GM18505 (cell line): Measurements from ENCODE around the gene C16orf87.

Experiments used
- ATAC-seq: cut with Tn5 transposase; IDR thresholded peaks from one replicate; pipeline ENCODE4 v1.9.1; 2021; ENCODE audit not compliant: unreplicated experiment
- POLR2A ChIP-seq: IDR thresholded peaks from 4 replicates; pipeline ENCODE4 v1.6.1; 2011; ENCODE audit warnings: borderline replicate concordance; ENCODE audit not compliant: insufficient read depth, insufficient read length; ENCODE audit errors: extremely low read depth

Gene C16orf87

DNA sequence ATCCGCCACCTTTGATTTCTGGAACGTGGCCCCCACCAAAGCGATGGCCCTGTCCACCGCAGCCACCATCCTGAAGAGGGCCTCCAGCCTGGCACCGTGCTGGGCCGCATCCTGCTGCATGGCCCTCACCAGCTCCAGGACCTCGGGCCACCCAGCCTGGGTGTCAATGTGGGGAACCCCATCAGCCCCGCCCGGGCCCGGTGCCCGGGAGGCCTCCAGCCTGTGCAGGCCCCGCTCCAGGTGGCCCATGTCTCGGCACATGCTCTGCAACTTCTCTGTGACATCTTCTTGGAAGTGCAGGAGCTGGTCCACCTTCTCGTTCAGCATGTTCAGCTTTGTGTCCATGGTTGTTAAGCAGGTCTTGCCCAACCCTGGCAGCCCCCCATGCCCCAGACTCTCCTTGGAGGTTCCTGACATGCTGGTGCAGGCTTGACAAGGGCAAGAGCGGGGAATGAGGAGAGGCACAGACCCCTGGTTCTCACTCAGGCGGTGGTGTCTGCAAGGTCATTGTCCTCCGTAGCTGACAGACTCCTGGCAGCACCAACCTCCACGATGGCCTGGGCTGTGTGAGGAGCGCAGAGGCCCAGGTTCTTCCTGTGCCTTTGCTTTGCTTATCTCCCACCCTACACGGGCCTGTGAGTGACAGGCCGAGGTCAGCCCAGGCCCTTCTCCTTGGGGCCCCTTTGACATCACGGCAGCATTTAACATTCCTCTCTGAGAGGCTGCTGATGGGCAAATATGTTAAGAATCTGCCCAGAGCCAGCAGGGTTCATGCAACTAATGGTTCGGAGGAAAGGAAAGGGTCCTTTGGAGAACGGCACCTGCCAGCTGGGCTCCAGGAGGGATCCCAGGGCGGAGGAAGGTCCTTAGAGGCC is 83.0 kb downstream of the C16orf87 start, which contains the start of gene MYLK3:
Gene MYLK3 (minus strand): TSS at position 568 of the 875 bp plus-strand sequence. CDS start 151 bp downstream, at position 417.
- no peak for TF ChIP-seq POLR2A
- no peak for ATAC-seq

DNA sequence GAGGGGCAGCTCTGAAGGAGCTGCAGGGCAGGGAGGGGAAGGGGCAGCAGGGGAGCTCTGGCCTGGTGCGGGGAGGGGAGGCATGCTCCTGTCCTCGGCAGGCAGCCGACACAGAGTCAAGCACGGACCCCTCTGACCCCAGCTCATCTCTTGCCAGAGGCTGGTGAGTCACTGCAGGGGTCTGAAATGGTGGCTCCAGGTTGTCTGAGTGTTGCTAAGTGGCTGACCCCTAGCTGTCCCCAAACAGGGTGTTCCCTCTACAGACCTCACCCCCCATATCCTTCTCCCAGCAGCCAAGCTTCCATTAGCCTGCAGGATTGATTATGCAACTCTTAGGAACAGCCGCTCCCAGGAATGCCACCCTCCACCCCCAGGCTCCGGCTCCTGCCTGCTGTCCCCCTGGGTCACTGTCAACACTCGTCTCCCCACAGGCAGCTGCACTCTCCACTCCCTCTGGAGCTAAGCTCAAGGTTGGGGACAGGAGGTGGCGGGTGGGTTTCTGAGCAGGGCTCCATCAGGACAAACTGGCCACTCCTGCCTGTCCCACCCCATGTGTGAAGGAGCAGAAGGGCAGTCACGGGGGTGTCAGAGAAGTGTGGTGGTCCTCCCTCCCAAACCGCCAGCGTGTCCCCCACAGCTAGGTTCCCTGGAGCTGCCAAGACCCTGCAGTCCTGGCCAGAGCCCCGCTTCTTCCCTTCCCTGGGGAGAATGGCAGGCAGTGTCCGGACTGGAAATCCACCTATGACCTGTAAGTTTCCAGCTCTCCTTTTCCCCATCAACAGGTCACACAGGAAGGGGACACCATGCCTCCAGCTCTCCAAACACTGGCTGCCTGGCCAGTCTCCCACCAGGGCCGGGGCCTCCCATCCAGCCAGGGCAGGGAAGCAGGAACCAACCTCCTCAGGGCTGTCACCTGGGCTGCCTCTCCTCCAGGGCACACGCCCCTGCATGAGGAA is 83.9 kb downstream of the C16orf87 start:
- no peak for ATAC-seq
- no peak for TF ChIP-seq POLR2A
